Liver (tissue), 9 donors: ENCODE measurements around the gene EFCAB14. TPM values are rescaled to one million over a fixed set of nuclear protein-coding genes. Genes with fewer than 3 reads are reported as not detected.

Experiments
- DNase-seq: peaks from one replicate; pipeline ENCODE4 v3.0.0-alpha.2; 2017; ENCODE audit warnings: low spot score
- H3K27ac ChIP-seq, 2 donors: one replicate each; pipeline ENCODE4 v1.7.0; 2013; ENCODE audit warnings: inconsistent platforms in 2 of 2, low read length in 2 of 2, control low read depth in 1 of 2, low read depth in 1 of 2, mild to moderate bottlenecking in 1 of 2
- H3K27me3 ChIP-seq, 4 donors: one replicate each; pipeline versions ENCODE4 v1.6.1 to v1.7.0; 2013; ENCODE audit warnings: low read length in 3 of 4, inconsistent platforms in 1 of 4, mild to moderate bottlenecking in 1 of 4, moderate library complexity in 1 of 4; ENCODE audit not compliant: control insufficient read depth in 4 of 4, insufficient read depth in 4 of 4
- H3K36me3 ChIP-seq, 4 donors: one replicate each; pipeline versions ENCODE4 v1.6.1 to v1.7.0; 2013; ENCODE audit warnings: low read length in 3 of 4, mild to moderate bottlenecking in 3 of 4, low read depth in 1 of 4, moderate library complexity in 1 of 4; ENCODE audit not compliant: control insufficient read depth in 4 of 4, insufficient read depth in 3 of 4
- H3K4me1 ChIP-seq, 4 donors: one replicate each; pipeline versions ENCODE4 v1.6.1 to v1.7.0; 2013; ENCODE audit warnings: low read length in 3 of 4, mild to moderate bottlenecking in 3 of 4, moderate library complexity in 1 of 4; ENCODE audit not compliant: control insufficient read depth in 4 of 4, insufficient read depth in 4 of 4
- H3K4me3 ChIP-seq, 3 donors: one replicate each; pipeline versions ENCODE4 v1.6.1 to v1.7.0; 2013; ENCODE audit warnings: low read length in 3 of 3, control low read depth in 1 of 3, low read depth in 1 of 3, mild to moderate bottlenecking in 1 of 3
- H3K9ac ChIP-seq, 2 donors: one replicate each; pipeline ENCODE4 v1.7.0; 2013; ENCODE audit warnings: low read length in 2 of 2, mild to moderate bottlenecking in 2 of 2, moderate library complexity in 2 of 2, control low read depth in 1 of 2, low read depth in 1 of 2
- H3K9me3 ChIP-seq, 4 donors: one replicate each; pipeline versions ENCODE4 v1.6.1 to v1.7.0; 2013; ENCODE audit warnings: low read length in 3 of 4; ENCODE audit not compliant: control insufficient read depth in 4 of 4
- ATF3 ChIP-seq: IDR thresholded peaks from 2 replicates; pipeline ENCODE4 v1.6.1; 2016; ENCODE audit warnings: antibody characterized with exemption
- CTCF ChIP-seq: fragments of 150-350 bp; IDR thresholded peaks from 2 replicates; pipeline ENCODE4 v1.5.1; 2017; ENCODE audit warnings: improper control_type of control experiment, low read depth, low read length; ENCODE audit not compliant: missing input control
- EGR1 ChIP-seq, 2 donors: IDR thresholded peaks; 2 replicates each; pipeline ENCODE4 v1.6.1; 2016 to 2018; ENCODE audit warnings: antibody characterized with exemption in 2 of 2, low read depth in 2 of 2
- FOXA1 ChIP-seq: IDR thresholded peaks from 2 replicates; pipeline ENCODE4 v1.6.1; 2016; ENCODE audit warnings: antibody characterized with exemption
- FOXA2 ChIP-seq: IDR thresholded peaks from 2 replicates; pipeline ENCODE4 v1.6.1; 2016; ENCODE audit warnings: antibody characterized with exemption
- GABPA ChIP-seq, 2 donors: IDR thresholded peaks in 1 of 2; conservative IDR thresholded peaks in 1 of 2; 2 replicates each; pipeline ENCODE4 v1.6.1; 2016; ENCODE audit warnings: antibody characterized with exemption in 2 of 2, mild to moderate bottlenecking in 1 of 2, moderate library complexity in 1 of 2
- HNF4A ChIP-seq, 2 donors: conservative IDR thresholded peaks; 2 replicates each; pipeline ENCODE4 v1.6.1; 2016; ENCODE audit warnings: antibody characterized with exemption in 2 of 2, mild to moderate bottlenecking in 2 of 2
- HNF4G ChIP-seq: IDR thresholded peaks from 2 replicates; pipeline ENCODE4 v1.6.1; 2016; ENCODE audit warnings: antibody characterized with exemption
- JUND ChIP-seq, 2 donors: IDR thresholded peaks; 2 replicates each; pipeline ENCODE4 v1.6.1; 2016; ENCODE audit warnings: antibody characterized with exemption in 2 of 2
- MAX ChIP-seq: IDR thresholded peaks from 2 replicates; pipeline ENCODE4 v1.6.1; 2016; ENCODE audit warnings: antibody characterized with exemption
- NR2F2 ChIP-seq: IDR thresholded peaks from 2 replicates; pipeline ENCODE4 v1.6.1; 2016; ENCODE audit warnings: antibody characterized with exemption
- RAD21 ChIP-seq, 2 donors: IDR thresholded peaks; 2 replicates each; pipeline ENCODE4 v1.6.1; 2016; ENCODE audit warnings: antibody characterized with exemption in 2 of 2, mild to moderate bottlenecking in 2 of 2
- REST ChIP-seq: IDR thresholded peaks from 2 replicates; pipeline ENCODE4 v1.6.1; 2016; ENCODE audit warnings: antibody characterized with exemption, mild to moderate bottlenecking
- RXRA ChIP-seq, 2 donors: IDR thresholded peaks; 2 replicates each; pipeline ENCODE4 v1.6.1; 2017 to 2018; ENCODE audit warnings: antibody characterized with exemption in 2 of 2, mild to moderate bottlenecking in 1 of 2
- SP1 ChIP-seq: IDR thresholded peaks from 2 replicates; pipeline ENCODE4 v1.6.1; 2018; ENCODE audit warnings: antibody characterized with exemption, mild to moderate bottlenecking
- TAF1 ChIP-seq: conservative IDR thresholded peaks from 2 replicates; pipeline ENCODE4 v1.6.1; 2016; ENCODE audit warnings: antibody characterized with exemption, mild to moderate bottlenecking
- YY1 ChIP-seq: IDR thresholded peaks from 2 replicates; pipeline ENCODE4 v1.6.1; 2016; ENCODE audit warnings: antibody characterized with exemption, mild to moderate bottlenecking
- ZBTB33 ChIP-seq: IDR thresholded peaks from 2 replicates; pipeline ENCODE4 v1.6.1; 2016; ENCODE audit warnings: antibody characterized with exemption
- WGBS: extraction: QIAGEN DNeasy Blood & Tissue Kit; methylation state at CpG from one replicate; pipeline ENCODE4 v1.1.7; 2013; 5-methylcytosine and 5-hydroxymethylcytosine counted together
- polyA plus RNA-seq, 2 donors: library from polyadenylated mRNA; stranded (reverse) in 1 of 2; unstranded in 1 of 2; fragments of 200-250 nt in 1 of 2; fragments of >200 nt in 1 of 2; fragmentation: Nextera tagmentation in 1 of 2; extraction: Ambion mirVana in 1 of 2; gene quantifications; one replicate each; pipeline versions ENCODE4 v1.2.1 to v1.2.3, GENCODE V29; 2013 to 2015
- total RNA-seq, 2 donors: library from RNA; depleted of rRNA; stranded (reverse); fragments of >200 nt; gene quantifications; one replicate each; pipeline ENCODE4 v1.2.3, GENCODE V29; 2014
- donor health status: healthy.
- donor health status: healthy.
- donor health status: healthy.
- donor health status: healthy.
- donor health status: healthy.

The EFCAB14 gene
- total and polyA plus RNA-seq, 4 donors, result 14.8 to 34.6 (median 23.7) TPM

GRCh38 chr1:46679789-46680573 is 38.9 kb downstream of the EFCAB14 start:
- H3K4me1 ChIP-seq, result no peaks in the 10 kb centered on the region
- peaks cover 6 to 52% (median 42%) of the 10 kb centered on the region in 4 donors for H3K36me3 ChIP-seq
- H3K9me3 ChIP-seq, result no peaks in the 10 kb centered on the region
- no peak for DNase-seq
- H3K27me3 ChIP-seq, result no peaks in the 10 kb centered on the region
- 98% methylated on average over 6 of the region's 6 CpGs for WGBS
- no peak for TF ChIP-seq ZBTB33
- TF ChIP-seq HNF4G, result no peak
- no peak for TF ChIP-seq HNF4A (conservative IDR thresholded peaks at IDR 0.05)
- TF ChIP-seq TAF1, result no peak
- no peak for TF ChIP-seq RAD21 (IDR thresholded peaks at IDR 0.05)
- TF ChIP-seq JUND (IDR thresholded peaks at IDR 0.05), result no peak
- TF ChIP-seq YY1, result no peak
- no peak for TF ChIP-seq NR2F2
- TF ChIP-seq REST, result no peak
- no peak for TF ChIP-seq MAX
- no peak for TF ChIP-seq SP1
- TF ChIP-seq FOXA1, result no peak
- no peak for TF ChIP-seq ATF3
- TF ChIP-seq GABPA (IDR thresholded peaks at IDR 0.05 in 1 of 2, conservative IDR thresholded peaks at IDR 0.05 in 1 of 2), result no peak
- no peak for TF ChIP-seq EGR1 (IDR thresholded peaks at IDR 0.05; ENCODE audit: low read depth in 2 of 2)
- no peak for TF ChIP-seq FOXA2
- TF ChIP-seq CTCF, result no peak
- no peak for TF ChIP-seq RXRA (IDR thresholded peaks at IDR 0.05)
- no peak overlapping the region for H3K4me3 ChIP-seq
- H3K9ac ChIP-seq, result no peak overlapping the region
- no peak overlapping the region for H3K27ac ChIP-seq
